Measurements from ENCODE around the gene CIDEC. TPM values are rescaled to one million over a fixed set of nuclear protein-coding genes. Genes with fewer than 3 reads are reported as not detected.

The CIDEC gene
- polyA plus RNA-seq, 3 donors = 128 to 1,587 (median 499) TPM

DNA sequence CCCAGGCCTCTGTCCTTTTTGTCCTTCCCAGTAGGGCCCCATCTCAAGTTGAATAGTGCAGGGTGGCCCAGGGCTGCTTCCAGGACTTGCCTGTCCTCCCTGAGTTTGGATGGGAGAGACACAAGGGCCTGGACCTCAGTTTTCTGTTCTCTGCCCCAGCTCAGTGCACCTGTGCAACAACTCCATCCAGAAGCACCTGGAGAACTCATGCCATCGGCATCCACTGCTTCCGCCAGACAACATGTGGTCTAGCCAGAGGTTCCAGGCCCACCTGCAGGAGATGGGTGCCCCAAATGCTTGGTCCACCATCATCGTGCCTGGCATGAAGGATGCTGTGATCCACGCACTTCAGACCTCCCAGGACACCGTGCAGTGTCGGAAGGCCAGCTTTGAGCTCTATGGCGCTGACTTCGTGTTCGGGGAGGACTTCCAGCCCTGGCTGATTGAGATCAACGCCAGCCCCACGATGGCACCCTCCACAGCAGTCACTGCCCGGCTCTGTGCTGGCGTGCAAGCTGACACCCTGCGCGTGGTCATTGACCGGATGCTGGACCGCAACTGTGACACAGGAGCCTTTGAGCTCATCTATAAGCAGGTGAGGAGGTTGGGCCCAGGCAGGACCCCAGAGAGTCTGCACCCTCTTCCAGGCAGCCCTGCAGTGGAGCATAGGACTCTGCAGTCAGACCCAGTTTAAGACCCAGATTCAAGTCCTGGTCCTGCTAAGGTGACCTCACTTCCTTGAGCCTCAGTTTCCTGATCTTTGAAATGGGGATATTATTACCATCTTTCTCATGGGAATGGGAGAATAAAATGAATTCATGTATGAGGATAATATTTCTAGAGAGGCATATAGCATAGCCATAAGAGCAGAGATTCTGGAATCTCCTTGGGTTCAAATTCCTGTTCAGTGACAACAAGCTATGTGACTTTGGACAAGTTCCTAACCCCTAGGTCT lies 51.0 kb downstream of the CIDEC start:
- WGBS, 3 donors = 88 to 98% (median 96%) methylated on average over 17 of the region's 17 CpGs
- no peak overlapping the region for H3K27ac ChIP-seq (ENCODE audit: low read depth, low read length)

DNA sequence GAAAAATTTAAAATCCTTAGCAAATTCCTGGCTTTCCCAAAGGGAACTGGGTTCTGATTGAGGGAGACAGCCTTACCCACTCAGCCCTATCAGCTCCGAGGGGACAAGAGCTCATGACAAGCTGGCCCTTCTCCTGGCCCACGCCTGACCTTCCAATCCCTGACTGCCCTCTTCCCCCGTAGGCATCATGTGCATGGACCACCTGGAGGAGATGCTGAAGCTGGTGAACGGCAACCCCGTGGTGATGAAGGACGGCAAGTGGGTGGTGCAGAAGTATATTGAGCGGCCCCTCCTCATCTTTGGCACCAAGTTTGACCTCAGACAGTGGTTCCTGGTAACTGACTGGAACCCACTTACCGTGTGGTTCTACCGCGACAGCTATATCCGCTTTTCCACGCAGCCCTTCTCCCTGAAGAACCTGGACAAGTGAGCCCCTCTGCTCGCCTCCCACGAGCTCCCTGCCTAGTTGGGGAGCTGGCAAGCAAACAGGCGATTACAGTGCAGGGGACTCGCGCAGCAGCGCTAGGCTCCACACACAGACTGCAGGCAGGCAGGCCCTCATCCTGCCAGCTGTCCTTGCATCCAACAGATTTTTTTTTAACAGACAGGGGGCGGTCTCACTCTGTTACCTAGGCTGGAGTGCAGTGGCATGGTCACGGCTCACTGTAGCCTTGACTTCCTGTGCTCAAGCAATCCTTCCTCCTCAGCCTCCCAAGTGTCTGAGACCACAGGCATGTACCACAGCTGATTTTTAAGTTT lies 53.1 kb downstream of the CIDEC start:
- WGBS, 3 donors = 71 to 82% (median 82%) methylated on average over 20 of the region's 20 CpGs

DNA sequence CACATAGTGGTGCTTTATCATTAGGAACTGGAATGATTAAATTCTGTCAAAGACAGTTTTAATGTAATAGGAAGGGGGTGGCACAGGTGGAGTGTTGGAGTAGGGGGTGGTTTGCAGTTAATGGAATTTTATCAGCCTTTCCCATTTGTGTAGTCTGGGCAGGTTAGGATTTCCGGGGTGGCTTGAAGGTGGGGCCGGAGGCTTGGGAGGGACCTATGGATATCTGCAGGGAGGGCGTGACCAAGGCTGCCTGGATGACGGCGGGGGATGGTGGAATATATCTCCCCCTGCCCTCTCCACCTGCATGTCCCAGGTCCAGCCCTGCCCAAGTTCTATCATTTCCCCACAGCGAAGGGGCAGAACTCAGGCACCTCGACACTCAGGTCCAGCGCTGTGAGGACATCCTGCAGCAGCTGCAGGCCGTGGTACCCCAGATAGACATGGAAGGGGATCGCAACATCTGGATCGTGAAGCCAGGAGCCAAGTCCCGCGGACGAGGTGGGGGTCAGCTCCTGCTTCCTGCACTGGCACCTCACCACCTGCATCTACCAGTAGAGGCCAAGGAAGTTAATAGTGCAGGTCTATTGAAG lies 54.5 kb downstream of the CIDEC start:
- 70 to 79% (median 73%) methylated on average over 14 of the region's 14 CpGs for WGBS, 3 donors
- no peak overlapping the region for H3K27ac ChIP-seq (ENCODE audit: low read depth, low read length)

More for the DNA sequence above, 53.1 kb downstream of the CIDEC start:
- no peak overlapping the region for H3K27ac ChIP-seq (ENCODE audit: low read depth, low read length)

DNA sequence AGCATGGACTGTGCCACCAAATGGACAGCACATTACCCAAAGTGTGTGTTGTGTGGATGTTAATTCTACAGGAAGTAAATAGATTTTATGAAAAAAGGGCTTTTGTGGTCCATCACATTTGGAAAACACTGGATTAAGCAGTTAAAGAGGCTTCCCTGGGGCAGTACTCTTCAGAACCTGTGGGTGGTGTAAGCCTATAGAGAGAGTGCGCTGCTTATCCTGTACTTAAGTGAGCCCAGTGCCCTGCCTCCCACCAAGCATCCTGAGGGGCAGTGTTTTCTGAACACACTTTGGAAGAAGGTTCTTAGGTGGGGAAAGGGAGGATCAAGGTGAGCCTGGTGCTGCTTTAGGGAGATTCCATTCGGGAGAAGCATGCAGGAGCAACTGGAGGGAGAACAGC lies 59.1 kb downstream of the CIDEC start:
- 54 to 86% (median 85%) methylated on average over 2 of the region's 2 CpGs for WGBS, 3 donors
- no peak overlapping the region for H3K27ac ChIP-seq (ENCODE audit: low read depth, low read length)

DNA sequence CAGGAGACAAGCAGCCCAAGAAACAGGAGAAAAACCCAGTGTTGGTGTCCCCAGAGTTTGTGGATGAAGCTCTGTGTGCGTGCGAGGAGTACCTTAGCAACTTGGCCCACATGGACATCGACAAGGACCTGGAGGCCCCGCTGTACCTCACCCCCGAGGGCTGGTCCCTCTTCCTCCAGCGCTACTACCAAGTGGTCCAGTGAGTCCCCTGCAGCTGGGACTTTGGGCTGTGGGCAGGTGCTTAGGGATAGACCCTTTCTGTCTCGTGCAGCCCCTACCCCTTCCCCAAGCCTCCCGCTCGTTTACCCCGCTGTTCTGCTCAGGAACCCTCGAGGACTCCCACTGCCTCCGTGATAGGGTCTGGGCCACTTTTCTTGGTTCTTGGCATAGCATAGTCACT lies 59.5 kb downstream of the CIDEC start:
- 82 to 90% (median 88%) methylated on average over 12 of the region's 12 CpGs for WGBS, 3 donors
- no peak overlapping the region for H3K27ac ChIP-seq (ENCODE audit: low read depth, low read length)

DNA sequence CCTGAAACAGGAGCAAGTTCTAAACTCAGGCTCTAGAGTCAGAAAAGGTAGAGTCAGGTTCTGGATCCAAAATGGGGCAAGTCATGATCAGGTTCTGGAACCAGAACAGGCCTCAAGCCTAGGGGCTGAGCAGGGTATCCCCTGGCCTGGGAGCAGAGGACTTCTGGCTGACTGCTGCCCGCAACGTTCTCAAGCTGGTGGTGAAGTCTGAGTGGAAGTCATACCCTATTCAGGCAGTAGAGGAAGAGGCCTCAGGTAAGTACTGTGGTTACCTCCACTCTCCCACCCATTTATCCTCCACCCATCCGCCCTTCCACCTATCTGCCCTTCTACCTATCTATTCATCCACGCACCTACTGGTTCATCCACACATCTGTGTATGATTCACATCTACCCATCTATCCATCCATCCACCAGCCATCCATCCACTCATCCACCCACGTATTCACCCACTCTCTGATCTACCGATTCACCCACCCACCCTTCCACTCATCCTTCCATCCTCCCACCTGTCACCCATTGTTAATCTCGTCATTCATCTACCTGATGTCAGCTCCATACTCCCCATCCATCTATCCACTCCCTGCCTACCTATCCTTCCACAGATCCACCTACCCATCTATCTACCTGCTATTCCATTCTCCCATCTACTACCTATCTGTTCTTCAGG lies 61.3 kb downstream of the CIDEC start:
- no peak overlapping the region for H3K27ac ChIP-seq (ENCODE audit: low read depth, low read length)
- 81 to 91% (median 86%) methylated on average over 6 to 7 of the region's 7 CpGs for WGBS, 3 donors

DNA sequence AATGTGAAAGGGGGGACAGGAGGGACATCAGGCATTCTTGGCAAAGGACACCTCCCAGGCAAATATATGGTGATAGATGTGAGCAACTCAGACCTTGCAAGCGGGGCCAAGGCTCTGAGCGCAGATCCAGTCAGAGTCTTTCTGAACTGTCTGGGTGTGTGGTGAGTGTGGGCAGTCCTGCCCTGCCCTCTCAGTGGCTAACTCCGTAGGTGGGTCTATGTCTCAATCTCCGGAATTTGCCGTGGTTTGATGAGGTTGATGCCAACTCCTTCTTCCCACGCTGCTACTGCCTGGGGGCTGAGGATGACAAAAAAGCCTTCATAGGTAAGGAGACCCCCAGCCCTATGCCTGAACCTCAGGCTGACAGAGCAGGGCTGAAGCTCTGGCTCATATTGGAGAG lies 62.6 kb downstream of the CIDEC start:
- no peak overlapping the region for H3K27ac ChIP-seq (ENCODE audit: low read depth, low read length)

More for the DNA sequence above, 62.6 kb downstream of the CIDEC start:
- 89 to 93% (median 90%) methylated on average over 6 of the region's 6 CpGs for WGBS, 3 donors

Other genes starting within 250 kb of the CIDEC start
- 10 to 100 TPM; 12.5 to 26.9 (median 26.3) TPM for gene MTMR14, start 230.7 kb downstream of the CIDEC start, polyA plus RNA-seq
- under 1 TPM in 2 of 3 donors, not detected in 1; 0.06 to 0.09 TPM for gene CPNE9, start 176.4 kb downstream of the CIDEC start, polyA plus RNA-seq
- gene BRPF1, start 148.5 kb downstream of the CIDEC start, polyA plus RNA-seq = 10 to 100 TPM in 1 of 3 donors, 1 to 10 TPM in 2; 4.8 to 12.8 (median 7.5) TPM
- gene OGG1, start 130.3 kb downstream of the CIDEC start, polyA plus RNA-seq = 10 to 100 TPM in 2 of 3 donors, 1 to 10 TPM in 1; 8.6 to 24.4 (median 13.9) TPM
- gene CAMK1, start 110.3 kb downstream of the CIDEC start, polyA plus RNA-seq = 100 to 1,000 TPM in 1 of 3 donors, 10 to 100 TPM in 2; 13.4 to 121 (median 80.1) TPM
- gene TADA3, start 87.8 kb downstream of the CIDEC start, polyA plus RNA-seq = 10 to 100 TPM; 21.0 to 49.8 (median 38.0) TPM
- 100 to 1,000 TPM in 2 of 3 donors, 10 to 100 TPM in 1; 68.9 to 121 (median 111) TPM for gene ARPC4, start 87.2 kb downstream of the CIDEC start, polyA plus RNA-seq
- 10 to 100 TPM; 18.4 to 39.7 (median 28.9) TPM for gene TTLL3, start 70.0 kb downstream of the CIDEC start, polyA plus RNA-seq
- 10 to 100 TPM; 20.7 to 27.8 (median 25.6) TPM for gene RPUSD3, start 36.2 kb downstream of the CIDEC start, polyA plus RNA-seq
- 10 to 100 TPM; 33.7 to 58.7 (median 39.5) TPM for gene JAGN1, start 10.4 kb upstream of the CIDEC start, polyA plus RNA-seq
- 1 to 10 TPM; 6.4 to 7.3 (median 6.7) TPM for gene IL17RE, start 22.6 kb upstream of the CIDEC start, polyA plus RNA-seq
- 10 to 100 TPM; 20.7 to 71.8 (median 41.2) TPM for gene IL17RC, start 36.8 kb upstream of the CIDEC start, polyA plus RNA-seq
- gene CRELD1, start 53.6 kb upstream of the CIDEC start, polyA plus RNA-seq = 10 to 100 TPM; 28.4 to 36.0 (median 33.8) TPM
- gene PRRT3, start 72.2 kb upstream of the CIDEC start, polyA plus RNA-seq = 1 to 10 TPM in 2 of 3 donors, under 1 TPM in 1; 0.56 to 1.6 (median 1.4) TPM
- 100 to 1,000 TPM in 1 of 3 donors, 10 to 100 TPM in 2; 36.3 to 153 (median 66.1) TPM for gene EMC3, start 106.6 kb upstream of the CIDEC start, polyA plus RNA-seq
- gene FANCD2, start 146.2 kb upstream of the CIDEC start, polyA plus RNA-seq = 1 to 10 TPM in 2 of 3 donors, under 1 TPM in 1; 0.45 to 1.7 (median 1.3) TPM
- not detected for gene FANCD2OS, start 228.0 kb upstream of the CIDEC start, polyA plus RNA-seq
- 100 to 1,000 TPM in 2 of 3 donors, 10 to 100 TPM in 1; 80.1 to 293 (median 194) TPM for gene BRK1, start 235.4 kb upstream of the CIDEC start, polyA plus RNA-seq